ENCODE results near the gene FILIP1L. TPM values are rescaled to one million over a fixed set of nuclear protein-coding genes. Genes with fewer than 3 reads are reported as not detected.

The FILIP1L gene
- total and polyA plus RNA-seq, 2 donors from 2014 or later: 5.5 to 25.5 TPM

- Histone ChIP-seq H3K9ac (ENCODE audit: low read length in 3 of 3) (no peak overlapping the region), H3K27ac (ENCODE audit: low read depth in 2 of 2, low read length in 2 of 2) (no peak overlapping the region), H3K27me3 (ENCODE audit: control insufficient read depth, insufficient read depth, low read length) (no peaks in the 10 kb centered on the region), H3K4me3 (ENCODE audit: low read length in 3 of 3) (no peak overlapping the region), H3K4me1 (ENCODE audit: control insufficient read depth in 2 of 3, insufficient read depth in 2 of 3, low read depth in 1 of 3, low read length in 3 of 3) (peaks cover 0 to 1% (median 0%) of the 10 kb centered on the region in 3 donors), H3K9me3 (ENCODE audit: control insufficient read depth in 2 of 3, insufficient read depth in 1 of 3, low read length in 3 of 3) (no peaks in the 10 kb centered on the region), H3K36me3 (ENCODE audit: control insufficient read depth in 2 of 3, insufficient read depth in 3 of 3, low read length in 3 of 3) (no peaks in the 10 kb centered on the region)
- FAIRE-seq: no peak
- intact Hi-C loops (cut with DNase I): no loop called here
- no peak for TF ChIP-seq CTCF (IDR thresholded peaks at IDR 0.05; ENCODE audit: borderline replicate concordance, extremely low read depth, insufficient read depth)
- no peak for DNase-seq
Measured at GRCh38 chr3:99915906-99916432, 198.3 kb downstream of the FILIP1L start.

GRCh38 chr3:99911433-99911832 is 202.9 kb downstream of the FILIP1L start:
- Histone ChIP-seq H3K9ac (ENCODE audit: low read length in 3 of 3) (no peak overlapping the region), H3K4me1 (ENCODE audit: control insufficient read depth in 2 of 3, insufficient read depth in 2 of 3, low read depth in 1 of 3, low read length in 3 of 3) (peaks cover 0 to 4% (median 4%) of the 10 kb centered on the region in 3 donors), H3K9me3 (ENCODE audit: control insufficient read depth in 2 of 3, insufficient read depth in 1 of 3, low read length in 3 of 3) (no peaks in the 10 kb centered on the region), H3K27ac (ENCODE audit: low read depth in 2 of 2, low read length in 2 of 2) (no peak overlapping the region), H3K36me3 (ENCODE audit: control insufficient read depth in 2 of 3, insufficient read depth in 3 of 3, low read length in 3 of 3) (no peaks in the 10 kb centered on the region), H3K4me3 (ENCODE audit: low read length in 3 of 3) (no peak overlapping the region), H3K27me3 (ENCODE audit: control insufficient read depth, insufficient read depth, low read length) (no peaks in the 10 kb centered on the region)
- no peak for TF ChIP-seq CTCF (IDR thresholded peaks at IDR 0.05; ENCODE audit: borderline replicate concordance, extremely low read depth, insufficient read depth)
- FAIRE-seq: no peak
- peak in 3 of 5 donors; percentile 16 to 63 (median 46) for DNase-seq
- intact Hi-C loops (cut with DNase I): no loop called here

GRCh38 chr3:99910752-99911290 is 203.5 kb downstream of the FILIP1L start:
- no peak for FAIRE-seq
- Histone ChIP-seq H3K36me3 (ENCODE audit: control insufficient read depth in 2 of 3, insufficient read depth in 3 of 3, low read length in 3 of 3) (no peaks in the 10 kb centered on the region), H3K27ac (ENCODE audit: low read depth in 2 of 2, low read length in 2 of 2) (no peak overlapping the region), H3K4me1 (ENCODE audit: control insufficient read depth in 2 of 3, insufficient read depth in 2 of 3, low read depth in 1 of 3, low read length in 3 of 3) (peaks cover 0 to 4% (median 4%) of the 10 kb centered on the region in 3 donors), H3K27me3 (ENCODE audit: control insufficient read depth, insufficient read depth, low read length) (no peaks in the 10 kb centered on the region), H3K4me3 (ENCODE audit: low read length in 3 of 3) (no peak overlapping the region), H3K9ac (ENCODE audit: low read length in 3 of 3) (no peak overlapping the region), H3K9me3 (ENCODE audit: control insufficient read depth in 2 of 3, insufficient read depth in 1 of 3, low read length in 3 of 3) (no peaks in the 10 kb centered on the region)
- TF ChIP-seq CTCF (IDR thresholded peaks at IDR 0.05; ENCODE audit: borderline replicate concordance, extremely low read depth, insufficient read depth): no peak
- DNase-seq: no peak
- intact Hi-C loops (cut with DNase I): no loop called here
